OCI-LY7 (cell line): ENCODE measurements around the gene KIF19. TPM values are rescaled to one million over a fixed set of nuclear protein-coding genes. Genes with fewer than 3 reads are reported as not detected.

Experiments
- BruUV-seq: library from RNA; stranded (reverse); fragments of 400-500 nt; replicated peaks from 2 replicates; lab custom pipeline; 2021; lab: Mats Ljungman, UMichigan
- CTCF ChIA-PET: fragments of 300-600 bp; sonication (Branson Sonifier 250); formaldehyde crosslinking; loops from one replicate; lab custom pipeline; 2022; ENCODE audit warnings: antibody characterized with exemption; ENCODE audit not compliant: unreplicated experiment; lab: Charles Lee
- POLR2A ChIA-PET: fragments of 300-600 bp; sonication (Branson Sonifier 250); formaldehyde crosslinking; loops from one replicate; lab custom pipeline; 2022; ENCODE audit warnings: antibody characterized with exemption; lab: Charles Lee
- DNase-seq: peaks from one replicate; pipeline ENCODE4 v3.0.0-alpha.2; 2015; ENCODE audit warnings: low spot score
- H2AFZ ChIP-seq: fragments of 200-600 bp; sonication (generic), shearing (Covaris generic); 2 replicates; pipeline ENCODE4 v1.6.1; 2014; ENCODE audit warnings: mild to moderate bottlenecking, antibody characterized with exemption, low read length, moderate library complexity
- H3K27ac ChIP-seq: fragments of 200-600 bp; sonication (generic); 2 replicates; pipeline ENCODE4 v1.5.1; 2014; ENCODE audit warnings: mixed run types, low read depth, mild to moderate bottlenecking, moderate library complexity, low read length, inconsistent platforms; ENCODE audit not compliant: poor library complexity, severe bottlenecking
- H3K36me3 ChIP-seq: fragments of 200-600 bp; sonication (generic); 2 replicates; pipeline ENCODE4 v1.6.1; 2014; ENCODE audit warnings: mild to moderate bottlenecking, antibody characterized with exemption, low read length, moderate library complexity, mixed read lengths; ENCODE audit not compliant: insufficient read depth
- H3K4me1 ChIP-seq: fragments of 200-600 bp; sonication (generic); 2 replicates; pipeline ENCODE4 v1.5.1; 2014; ENCODE audit warnings: mild to moderate bottlenecking, low read length; ENCODE audit not compliant: insufficient read depth, poor library complexity, severe bottlenecking
- H3K4me2 ChIP-seq: fragments of 200-600 bp; sonication (generic); 2 replicates; pipeline ENCODE4 v1.6.1; 2014; ENCODE audit warnings: mild to moderate bottlenecking, low read length
- H3K4me3 ChIP-seq: fragments of 200-600 bp; sonication (generic); 2 replicates; pipeline ENCODE4 v1.5.1; 2014; ENCODE audit warnings: mild to moderate bottlenecking, low read depth, low read length; ENCODE audit not compliant: poor library complexity, severe bottlenecking
- H3K79me2 ChIP-seq: fragments of 200-600 bp; sonication (generic); 2 replicates; pipeline ENCODE4 v1.6.1; 2016; ENCODE audit warnings: low read depth, mild to moderate bottlenecking, low read length, moderate library complexity, mixed read lengths; ENCODE audit not compliant: insufficient read depth
- H3K9me2 ChIP-seq: fragments of 200-600 bp; sonication (generic); 2 replicates; pipeline ENCODE4 v1.6.1; 2016; ENCODE audit warnings: mild to moderate bottlenecking, low read length, mixed read lengths; ENCODE audit not compliant: insufficient read depth
- H3K9me3 ChIP-seq: fragments of 200-600 bp; sonication (generic); 2 replicates; pipeline ENCODE4 v1.6.1; 2014; ENCODE audit warnings: mild to moderate bottlenecking, mixed run types, low read length, mixed read lengths
- H4K20me1 ChIP-seq: fragments of 200-600 bp; sonication (generic); 2 replicates; pipeline ENCODE4 v1.6.1; 2014; ENCODE audit warnings: mild to moderate bottlenecking, antibody characterized with exemption, low read length, moderate library complexity, mixed read lengths; ENCODE audit not compliant: insufficient read depth
- CTCF ChIP-seq: fragments of 200-600 bp; sonication (generic); conservative IDR thresholded peaks from 2 replicates; pipeline ENCODE4 v1.5.1; 2014; ENCODE audit warnings: mild to moderate bottlenecking, antibody characterized with exemption, low read length, moderate library complexity, mixed read lengths
- EZH2phosphoT487 ChIP-seq: fragments of 200-600 bp; sonication (generic); IDR thresholded peaks from 2 replicates; pipeline ENCODE4 v1.6.1; 2018; ENCODE audit warnings: low read depth, borderline replicate concordance, mild to moderate bottlenecking, mixed run types, antibody characterized with exemption, low read length, moderate library complexity, mixed read lengths
- intact Hi-C: fragments of 100-400 bp; cut with micrococcal nuclease; formaldehyde crosslinking; loops from one replicate; pipeline ENCODE4 v1.10.0; 2022; ENCODE audit not compliant: unreplicated experiment
- total RNA-seq, 2 experiments: library from RNA; depleted of rRNA in 1 of 2; stranded (reverse); fragments of >200 nt in 1 of 2; shearing (Covaris generic) in 1 of 2; gene quantifications; 2 replicates each; pipeline ENCODE4 v1.2.3, GENCODE V29; 2014 to 2022

The KIF19 gene
- total RNA-seq, 2 experiments from 2014 or later: not detected

- TF ChIP-seq CTCF: no peak
- no peak for TF ChIP-seq EZH2phosphoT487
- ChIA-PET CTCF (interaction anchor here (0.7 kb wide), 1 partner anchor 75 kb away, joined by 3 read pairs; no protein-coding TSS in a partner anchor), POLR2A (interaction anchor here (0.6 kb wide), 1 partner anchor 133 kb away, joined by 3 read pairs; no protein-coding TSS in a partner anchor)
- H3K9me3 ChIP-seq: no peaks in the 10 kb centered on the region
- intact Hi-C loops: no loop called here
- H3K79me2 ChIP-seq: no peaks in the 10 kb centered on the region
- H4K20me1 ChIP-seq: no peaks in the 10 kb centered on the region
- no TSS peak for BruUV-seq
- H3K9me2 ChIP-seq: no peaks in the 10 kb centered on the region
- no peak for DNase-seq
- H3K27ac ChIP-seq: no peak overlapping the region
- H3K4me3 ChIP-seq: no peak overlapping the region
- H2AFZ ChIP-seq: no peak overlapping the region
- H3K4me1 ChIP-seq: peaks cover 7% of the 10 kb centered on the region
- no peak overlapping the region for H3K4me2 ChIP-seq
- H3K36me3 ChIP-seq: no peaks in the 10 kb centered on the region
These were observed 55.2 kb downstream of the KIF19 start for GRCh38 chr17:74380959-74381808.

GRCh38 chr17:74383141-74383540, 57.1 kb downstream of the KIF19 start:
- POLR2A ChIA-PET: no interaction called here
- Histone ChIP-seq H3K36me3 (no peaks in the 10 kb centered on the region), H3K79me2 (no peaks in the 10 kb centered on the region), H4K20me1 (no peaks in the 10 kb centered on the region), H3K9me2 (no peaks in the 10 kb centered on the region), H3K4me2 (no peak overlapping the region), H3K4me3 (no peak overlapping the region), H3K4me1 (peaks cover 7% of the 10 kb centered on the region), H3K9me3 (no peaks in the 10 kb centered on the region), H2AFZ (no peak overlapping the region), H3K27ac (no peak overlapping the region)
- TF ChIP-seq EZH2phosphoT487 (no peak), CTCF (no peak)
- CTCF ChIA-PET: interaction anchor here (0.6 kb wide), 1 partner anchor 9 kb away, joined by 3 read pairs; no protein-coding TSS in a partner anchor
- DNase-seq: no peak
- intact Hi-C loops: no loop called here
- no TSS peak for BruUV-seq

GRCh38 chr17:74385201-74385600, 59.2 kb downstream of the KIF19 start:
- Histone ChIP-seq H3K9me2 (no peaks in the 10 kb centered on the region), H3K4me2 (no peak overlapping the region), H3K79me2 (no peaks in the 10 kb centered on the region), H3K4me1 (no peaks in the 10 kb centered on the region), H3K36me3 (no peaks in the 10 kb centered on the region), H3K4me3 (no peak overlapping the region), H2AFZ (no peak overlapping the region), H4K20me1 (no peaks in the 10 kb centered on the region), H3K27ac (no peak overlapping the region), H3K9me3 (no peaks in the 10 kb centered on the region)
- DNase-seq: no peak
- intact Hi-C loops: no loop called here
- CTCF ChIA-PET: no interaction called here
- no TSS peak for BruUV-seq
- POLR2A ChIA-PET: interaction anchor here (0.6 kb wide), 1 partner anchor 605 kb away, joined by 4 read pairs; no protein-coding TSS in a partner anchor
- TF ChIP-seq CTCF: no peak
- no peak for TF ChIP-seq EZH2phosphoT487
